Liver (tissue), 3 donors: Measurements from ENCODE around the gene WFIKKN1.

Experiments
- JUND ChIP-seq, 2 donors: IDR thresholded peaks; 2 replicates each; pipeline ENCODE4 v1.6.1; 2016; ENCODE audit warnings: antibody characterized with exemption in 2 of 2
- RXRA ChIP-seq, 2 donors: IDR thresholded peaks; 2 replicates each; pipeline ENCODE4 v1.6.1; 2017 to 2018; ENCODE audit warnings: antibody characterized with exemption in 2 of 2, mild to moderate bottlenecking in 1 of 2
- TAF1 ChIP-seq: conservative IDR thresholded peaks from 2 replicates; pipeline ENCODE4 v1.6.1; 2016; ENCODE audit warnings: antibody characterized with exemption, mild to moderate bottlenecking
- YY1 ChIP-seq: IDR thresholded peaks from 2 replicates; pipeline ENCODE4 v1.6.1; 2016; ENCODE audit warnings: antibody characterized with exemption, mild to moderate bottlenecking
- TF ChIP-seq, protein P1 (sequence below): fragments of 150-350 bp; IDR thresholded peaks from 2 replicates; pipeline ENCODE4 v1.5.1; 2017; ENCODE audit warnings: improper control_type of control experiment, low read depth, low read length; ENCODE audit not compliant: missing input control
- TF ChIP-seq, protein P2 (sequence below): IDR thresholded peaks from 2 replicates; pipeline ENCODE4 v1.6.1; 2016; ENCODE audit warnings: antibody characterized with exemption, mild to moderate bottlenecking
- donor health status: healthy.
- donor health status: healthy.

DNA sequence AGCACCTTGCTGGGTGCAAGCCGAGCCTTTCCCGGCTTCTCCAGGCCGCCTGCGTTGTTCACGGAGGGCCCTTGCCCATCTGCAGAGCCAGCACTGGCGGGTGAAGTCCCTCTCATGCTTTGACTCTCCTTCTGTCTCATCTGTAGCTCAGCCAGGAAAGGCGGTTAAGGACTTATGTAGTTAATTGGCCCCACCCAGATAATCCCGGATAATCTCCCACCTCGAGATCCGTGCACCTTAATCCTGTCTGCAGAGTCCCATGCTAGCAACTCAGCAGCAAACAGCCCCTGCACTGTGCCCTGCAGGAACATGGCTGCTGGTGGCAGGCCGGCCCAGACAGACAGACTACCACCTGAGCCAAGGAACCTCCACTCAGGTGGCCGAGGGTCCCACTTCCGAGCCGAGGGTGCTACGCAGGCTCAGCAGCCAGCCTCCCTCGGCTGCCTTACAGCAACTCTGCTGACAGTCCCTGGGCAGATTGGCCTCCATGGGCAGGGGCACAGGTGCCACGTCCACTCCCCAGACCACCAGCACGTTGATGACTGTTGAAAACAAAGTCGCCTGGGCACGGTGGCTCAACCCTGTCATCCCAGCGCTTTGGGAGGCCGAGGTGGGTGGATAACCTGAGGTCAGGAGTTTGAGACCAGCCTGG is 24.0 kb upstream of the WFIKKN1 start:
- TF ChIP-seq YY1 (no peak), RXRA (IDR thresholded peaks at IDR 0.05) (no peak), TAF1 (no peak), JUND (IDR thresholded peaks at IDR 0.05) (no peak)
- TF ChIP-seq, protein P1, sequence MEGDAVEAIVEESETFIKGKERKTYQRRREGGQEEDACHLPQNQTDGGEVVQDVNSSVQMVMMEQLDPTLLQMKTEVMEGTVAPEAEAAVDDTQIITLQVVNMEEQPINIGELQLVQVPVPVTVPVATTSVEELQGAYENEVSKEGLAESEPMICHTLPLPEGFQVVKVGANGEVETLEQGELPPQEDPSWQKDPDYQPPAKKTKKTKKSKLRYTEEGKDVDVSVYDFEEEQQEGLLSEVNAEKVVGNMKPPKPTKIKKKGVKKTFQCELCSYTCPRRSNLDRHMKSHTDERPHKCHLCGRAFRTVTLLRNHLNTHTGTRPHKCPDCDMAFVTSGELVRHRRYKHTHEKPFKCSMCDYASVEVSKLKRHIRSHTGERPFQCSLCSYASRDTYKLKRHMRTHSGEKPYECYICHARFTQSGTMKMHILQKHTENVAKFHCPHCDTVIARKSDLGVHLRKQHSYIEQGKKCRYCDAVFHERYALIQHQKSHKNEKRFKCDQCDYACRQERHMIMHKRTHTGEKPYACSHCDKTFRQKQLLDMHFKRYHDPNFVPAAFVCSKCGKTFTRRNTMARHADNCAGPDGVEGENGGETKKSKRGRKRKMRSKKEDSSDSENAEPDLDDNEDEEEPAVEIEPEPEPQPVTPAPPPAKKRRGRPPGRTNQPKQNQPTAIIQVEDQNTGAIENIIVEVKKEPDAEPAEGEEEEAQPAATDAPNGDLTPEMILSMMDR, result no peak
- TF ChIP-seq, protein P2, sequence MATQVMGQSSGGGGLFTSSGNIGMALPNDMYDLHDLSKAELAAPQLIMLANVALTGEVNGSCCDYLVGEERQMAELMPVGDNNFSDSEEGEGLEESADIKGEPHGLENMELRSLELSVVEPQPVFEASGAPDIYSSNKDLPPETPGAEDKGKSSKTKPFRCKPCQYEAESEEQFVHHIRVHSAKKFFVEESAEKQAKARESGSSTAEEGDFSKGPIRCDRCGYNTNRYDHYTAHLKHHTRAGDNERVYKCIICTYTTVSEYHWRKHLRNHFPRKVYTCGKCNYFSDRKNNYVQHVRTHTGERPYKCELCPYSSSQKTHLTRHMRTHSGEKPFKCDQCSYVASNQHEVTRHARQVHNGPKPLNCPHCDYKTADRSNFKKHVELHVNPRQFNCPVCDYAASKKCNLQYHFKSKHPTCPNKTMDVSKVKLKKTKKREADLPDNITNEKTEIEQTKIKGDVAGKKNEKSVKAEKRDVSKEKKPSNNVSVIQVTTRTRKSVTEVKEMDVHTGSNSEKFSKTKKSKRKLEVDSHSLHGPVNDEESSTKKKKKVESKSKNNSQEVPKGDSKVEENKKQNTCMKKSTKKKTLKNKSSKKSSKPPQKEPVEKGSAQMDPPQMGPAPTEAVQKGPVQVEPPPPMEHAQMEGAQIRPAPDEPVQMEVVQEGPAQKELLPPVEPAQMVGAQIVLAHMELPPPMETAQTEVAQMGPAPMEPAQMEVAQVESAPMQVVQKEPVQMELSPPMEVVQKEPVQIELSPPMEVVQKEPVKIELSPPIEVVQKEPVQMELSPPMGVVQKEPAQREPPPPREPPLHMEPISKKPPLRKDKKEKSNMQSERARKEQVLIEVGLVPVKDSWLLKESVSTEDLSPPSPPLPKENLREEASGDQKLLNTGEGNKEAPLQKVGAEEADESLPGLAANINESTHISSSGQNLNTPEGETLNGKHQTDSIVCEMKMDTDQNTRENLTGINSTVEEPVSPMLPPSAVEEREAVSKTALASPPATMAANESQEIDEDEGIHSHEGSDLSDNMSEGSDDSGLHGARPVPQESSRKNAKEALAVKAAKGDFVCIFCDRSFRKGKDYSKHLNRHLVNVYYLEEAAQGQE, result no peak
